GM23338 (cell line): ENCODE measurements around the gene ERC2. TPM values are rescaled to one million over a fixed set of nuclear protein-coding genes. Genes with fewer than 3 reads are reported as not detected.

Source experiments
- ATAC-seq: fragments of 200-7000 bp; cut with Tn5 transposase; 3 replicates; pipeline ENCODE4 v1.9.1; 2020
- DNase-seq: peaks from one replicate; pipeline ENCODE4 v3.0.0-alpha.2; 2015; ENCODE audit warnings: low spot score
- H2AFZ ChIP-seq: fragments of 200-600 bp; sonication (generic); 2 replicates; pipeline ENCODE4 v1.8.0; 2016; ENCODE audit warnings: antibody characterized with exemption, mild to moderate bottlenecking, moderate library complexity
- H3F3A ChIP-seq: fragments of 200-600 bp; sonication (generic); replicated peaks from 2 replicates; pipeline ENCODE4 v1.8.0; 2017; ENCODE audit warnings: antibody characterized with exemption, mixed run types, low read depth
- H3K27ac ChIP-seq: fragments of 200-600 bp; sonication (generic); 2 replicates; pipeline ENCODE4 v1.6.1; 2016; ENCODE audit warnings: low read depth
- H3K27me3 ChIP-seq: fragments of 200-600 bp; sonication (generic); 2 replicates; pipeline ENCODE4 v1.8.0; 2016; ENCODE audit warnings: mild to moderate bottlenecking, mixed run types, moderate library complexity; ENCODE audit not compliant: insufficient read depth
- H3K36me3 ChIP-seq: fragments of 200-600 bp; sonication (generic); 2 replicates; pipeline ENCODE4 v1.8.0; 2016; ENCODE audit warnings: mild to moderate bottlenecking; ENCODE audit not compliant: insufficient read depth
- H3K4me1 ChIP-seq: fragments of 200-600 bp; sonication (generic); 2 replicates; pipeline ENCODE4 v1.8.0; 2016; ENCODE audit warnings: mild to moderate bottlenecking, moderate library complexity; ENCODE audit not compliant: insufficient read depth
- H3K4me2 ChIP-seq: fragments of 200-600 bp; sonication (generic); 2 replicates; pipeline ENCODE4 v1.7.1; 2017; ENCODE audit warnings: mixed run types
- H3K4me3 ChIP-seq: fragments of 200-600 bp; sonication (generic); 2 replicates; pipeline ENCODE4 v1.6.1; 2016; ENCODE audit warnings: mixed run types
- H3K79me2 ChIP-seq: fragments of 200-600 bp; sonication (generic); replicated peaks from 2 replicates; pipeline ENCODE4 v1.8.0; 2017; ENCODE audit warnings: mild to moderate bottlenecking; ENCODE audit not compliant: insufficient read depth
- H3K9me2 ChIP-seq: fragments of 200-600 bp; sonication (generic); 2 replicates; pipeline ENCODE4 v1.8.0; 2017; ENCODE audit not compliant: insufficient read depth
- H4K20me1 ChIP-seq: fragments of 200-600 bp; sonication (generic); replicated peaks from 2 replicates; pipeline ENCODE4 v1.8.0; 2017; ENCODE audit warnings: mild to moderate bottlenecking; ENCODE audit not compliant: insufficient read depth
- H3K27ac Mint-ChIP-seq: 2 replicates; pipeline ENCODE4 v1.8.0; 2020; ENCODE audit warnings: inconsistent platforms, mild to moderate bottlenecking, moderate library complexity, mixed read lengths
- H3K27me3 Mint-ChIP-seq: 3 replicates; pipeline ENCODE4 v1.8.0; 2022; ENCODE audit warnings: low read depth, mild to moderate bottlenecking, moderate library complexity, mixed read lengths, inconsistent platforms; ENCODE audit not compliant: insufficient read depth, poor library complexity
- H3K36me3 Mint-ChIP-seq: 3 replicates; pipeline ENCODE4 v1.8.0; 2021; ENCODE audit warnings: low read depth, mild to moderate bottlenecking, inconsistent platforms, moderate library complexity, mixed read lengths
- H3K4me1 Mint-ChIP-seq: 3 replicates; pipeline ENCODE4 v1.8.0; 2020; ENCODE audit warnings: mild to moderate bottlenecking, inconsistent platforms, mixed read lengths
- H3K4me3 Mint-ChIP-seq: 3 replicates; pipeline ENCODE4 v1.8.0; 2021; ENCODE audit warnings: moderate library complexity, mild to moderate bottlenecking, inconsistent platforms, mixed read lengths
- H3K9me3 Mint-ChIP-seq: 3 replicates; pipeline ENCODE4 v1.8.0; 2020; ENCODE audit warnings: moderate library complexity, mild to moderate bottlenecking, inconsistent platforms, mixed read lengths
- CREB1 ChIP-seq: fragments of 250-450 bp; sonication (Bioruptor Pico); IDR thresholded peaks from 2 replicates; pipeline ENCODE4 v1.5.0; 2020; ENCODE audit warnings: low read depth, mild to moderate bottlenecking, moderate library complexity
- CTCF ChIP-seq, 2 experiments: fragments of 200-600 bp in 1 of 2; sonication (generic) in 1 of 2; conservative IDR thresholded peaks; 2 replicates each; pipeline versions ENCODE4 v1.5.1 to v1.6.1; 2016 to 2017; ENCODE audit warnings: antibody characterized with exemption in 2 of 2, low read depth in 2 of 2, mild to moderate bottlenecking in 2 of 2, moderate library complexity in 1 of 2
- EZH2 ChIP-seq: fragments of 200-600 bp; sonication (generic); IDR thresholded peaks from one replicate; pipeline ENCODE4 v1.8.0; 2017; ENCODE audit warnings: antibody characterized with exemption, mild to moderate bottlenecking, low read depth; ENCODE audit not compliant: unreplicated experiment
- EZH2phosphoT487 ChIP-seq: fragments of 200-600 bp; sonication (generic); IDR thresholded peaks from one replicate; pipeline ENCODE4 v1.8.1; 2018; ENCODE audit warnings: antibody characterized with exemption; ENCODE audit not compliant: unreplicated experiment
- JUNB ChIP-seq: IDR thresholded peaks from one replicate; pipeline ENCODE4 v1.6.1; 2016; ENCODE audit warnings: antibody characterized with exemption; ENCODE audit not compliant: unreplicated experiment
- REST ChIP-seq: IDR thresholded peaks from one replicate; pipeline ENCODE4 v1.6.1; 2018; ENCODE audit warnings: antibody characterized with exemption; ENCODE audit not compliant: unreplicated experiment
- STAT1 ChIP-seq: IDR thresholded peaks from one replicate; pipeline ENCODE4 v1.6.1; 2016; ENCODE audit warnings: antibody characterized with exemption; ENCODE audit not compliant: unreplicated experiment
- ZNF114 ChIP-seq: fragments of 250-450 bp; sonication (Bioruptor Pico); IDR thresholded peaks from 2 replicates; pipeline ENCODE4 v1.5.0; 2020; ENCODE audit warnings: mild to moderate bottlenecking, moderate library complexity
- ZNF331 ChIP-seq: fragments of 250-450 bp; sonication (Bioruptor Pico); IDR thresholded peaks from 2 replicates; pipeline ENCODE4 v1.5.0; 2020; ENCODE audit warnings: low read depth, mild to moderate bottlenecking, moderate library complexity
- ZNF462 ChIP-seq: fragments of 250-450 bp; sonication (Bioruptor Pico); IDR thresholded peaks from 2 replicates; pipeline ENCODE4 v1.5.0; 2020; ENCODE audit warnings: mild to moderate bottlenecking, moderate library complexity
- polyA plus RNA-seq: library from polyadenylated mRNA; unstranded; fragments of >200 nt; fragmentation: Nextera tagmentation; extraction: Ambion mirVana; gene quantifications from 2 replicates; pipeline ENCODE4 v1.2.1, GENCODE V29; 2016
- total RNA-seq: library from RNA; depleted of rRNA; stranded (reverse); fragments of >200 nt; shearing (Covaris generic); gene quantifications from 2 replicates; pipeline ENCODE4 v1.2.3, GENCODE V29; 2014

ERC2 gene
- total and polyA plus RNA-seq, 2 experiments from 2014 or later = 11.8 to 13.7 TPM

GRCh38 chr3:55827786-55828185 is 640.5 kb downstream of the ERC2 start:
- Histone ChIP-seq H3K9me2 (peaks cover 4% of the 10 kb centered on the region; the same call in 1 of the 2 replicates), H3K27ac (no peak overlapping the region), H3K4me2 (no peak overlapping the region), H2AFZ (no peak overlapping the region), H3K4me1 (no peaks in the 10 kb centered on the region), H4K20me1 (no peaks in the 10 kb centered on the region), H3F3A (no peaks in the 10 kb centered on the region), H3K36me3 (no peaks in the 10 kb centered on the region), H3K27me3 (no peaks in the 10 kb centered on the region), H3K79me2 (no peaks in the 10 kb centered on the region), H3K4me3 (no peak overlapping the region)
- Mint-ChIP-seq H3K27ac (no peak overlapping the region; the same call in 1 of the 2 replicates), H3K4me3 (no peak overlapping the region), H3K36me3 (peaks cover 11% of the 10 kb centered on the region; the same call in 2 of the 3 replicates), H3K27me3 (peaks cover 4% of the 10 kb centered on the region), H3K9me3 (peaks cover 18% of the 10 kb centered on the region; the same call in 2 of the 3 replicates), H3K4me1 (peaks cover 4% of the 10 kb centered on the region)
- ATAC-seq (no peak), DNase-seq (no peak)
- TF ChIP-seq STAT1 (no peak), REST (no peak), JUNB (no peak), ZNF331 (CRISPR knock-in tag) (no peak), CREB1 (CRISPR knock-in tag) (no peak), ZNF114 (CRISPR knock-in tag) (no peak), EZH2 (no peak), ZNF462 (CRISPR knock-in tag) (no peak), CTCF (conservative IDR thresholded peaks at IDR 0.05; ENCODE audit: low read depth in 2 of 2) (no peak), EZH2phosphoT487 (no peak)
